ENCODE data around the gene RNF214. TPM values are rescaled to one million over a fixed set of nuclear protein-coding genes. Genes with fewer than 3 reads are reported as not detected.

RNF214 gene
- total and polyA plus RNA-seq, 10 of the 15 experiments (the other 5 are each of a cell fraction or from before 2014, with no cell fraction given): 4.8 to 16.8 (median 10.5) TPM

GRCh38 chr11:117232092-117232878, at the start of gene RNF214 (continued):
- TF ChIP-seq ZNF687 (IDR thresholded peaks at IDR 0.05) (peak; percentile 42; the same call in 1 of the 2 replicates), NR2C1 (IDR thresholded peaks at IDR 0.05) (peak; percentile 12; the same call in 1 of the 2 replicates), YBX1 (IDR thresholded peaks at IDR 0.05) (no peak), ZBTB40 (IDR thresholded peaks at IDR 0.05; ENCODE audit: borderline replicate concordance) (no peak; the same call in 1 of the 2 replicates), CEBPZ (IDR thresholded peaks at IDR 0.05; ENCODE audit: low read depth, low read length) (no peak), SUPT20H (IDR thresholded peaks at IDR 0.05; ENCODE audit: borderline replicate concordance, control insufficient read depth, low read depth, low read length) (no peak), NFIC (IDR thresholded peaks at IDR 0.05; ENCODE audit: low read depth, low read length) (no peak), SRF (IDR thresholded peaks at IDR 0.05; ENCODE audit: low read depth in 2 of 2, low read length in 2 of 2) (0 out of 4 replicates have a peak, but pooled peaks of 1 of the 2 experiments have one; percentile 21), ZSCAN29 (IDR thresholded peaks at IDR 0.05) (no peak), TARDBP (IDR thresholded peaks at IDR 0.05; ENCODE audit: borderline replicate concordance) (no peak), CUX1 (IDR thresholded peaks at IDR 0.05; ENCODE audit: insufficient replicate concordance, low read depth, low read length) (no peak)
